Raji (cell line): Measurements from ENCODE around the gene PLXNB2.

Experiments
- POLR2A ChIP-seq: IDR thresholded peaks from 2 replicates; pipeline ENCODE4 v1.6.1; 2011; ENCODE audit warnings: low read depth, low read length, control low read depth; ENCODE audit not compliant: insufficient read depth

PLXNB2 gene, protein sequence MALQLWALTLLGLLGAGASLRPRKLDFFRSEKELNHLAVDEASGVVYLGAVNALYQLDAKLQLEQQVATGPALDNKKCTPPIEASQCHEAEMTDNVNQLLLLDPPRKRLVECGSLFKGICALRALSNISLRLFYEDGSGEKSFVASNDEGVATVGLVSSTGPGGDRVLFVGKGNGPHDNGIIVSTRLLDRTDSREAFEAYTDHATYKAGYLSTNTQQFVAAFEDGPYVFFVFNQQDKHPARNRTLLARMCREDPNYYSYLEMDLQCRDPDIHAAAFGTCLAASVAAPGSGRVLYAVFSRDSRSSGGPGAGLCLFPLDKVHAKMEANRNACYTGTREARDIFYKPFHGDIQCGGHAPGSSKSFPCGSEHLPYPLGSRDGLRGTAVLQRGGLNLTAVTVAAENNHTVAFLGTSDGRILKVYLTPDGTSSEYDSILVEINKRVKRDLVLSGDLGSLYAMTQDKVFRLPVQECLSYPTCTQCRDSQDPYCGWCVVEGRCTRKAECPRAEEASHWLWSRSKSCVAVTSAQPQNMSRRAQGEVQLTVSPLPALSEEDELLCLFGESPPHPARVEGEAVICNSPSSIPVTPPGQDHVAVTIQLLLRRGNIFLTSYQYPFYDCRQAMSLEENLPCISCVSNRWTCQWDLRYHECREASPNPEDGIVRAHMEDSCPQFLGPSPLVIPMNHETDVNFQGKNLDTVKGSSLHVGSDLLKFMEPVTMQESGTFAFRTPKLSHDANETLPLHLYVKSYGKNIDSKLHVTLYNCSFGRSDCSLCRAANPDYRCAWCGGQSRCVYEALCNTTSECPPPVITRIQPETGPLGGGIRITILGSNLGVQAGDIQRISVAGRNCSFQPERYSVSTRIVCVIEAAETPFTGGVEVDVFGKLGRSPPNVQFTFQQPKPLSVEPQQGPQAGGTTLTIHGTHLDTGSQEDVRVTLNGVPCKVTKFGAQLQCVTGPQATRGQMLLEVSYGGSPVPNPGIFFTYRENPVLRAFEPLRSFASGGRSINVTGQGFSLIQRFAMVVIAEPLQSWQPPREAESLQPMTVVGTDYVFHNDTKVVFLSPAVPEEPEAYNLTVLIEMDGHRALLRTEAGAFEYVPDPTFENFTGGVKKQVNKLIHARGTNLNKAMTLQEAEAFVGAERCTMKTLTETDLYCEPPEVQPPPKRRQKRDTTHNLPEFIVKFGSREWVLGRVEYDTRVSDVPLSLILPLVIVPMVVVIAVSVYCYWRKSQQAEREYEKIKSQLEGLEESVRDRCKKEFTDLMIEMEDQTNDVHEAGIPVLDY (N-terminal part only)

GRCh38 chr22:50306753-50307749 is at the start of gene PLXNB2:
PLXNB2 (minus strand) TSS chr22:50307646; CDS start chr22:50290584, 17,062 bp downstream.
- peak; percentile 63 for TF ChIP-seq POLR2A

DNA sequence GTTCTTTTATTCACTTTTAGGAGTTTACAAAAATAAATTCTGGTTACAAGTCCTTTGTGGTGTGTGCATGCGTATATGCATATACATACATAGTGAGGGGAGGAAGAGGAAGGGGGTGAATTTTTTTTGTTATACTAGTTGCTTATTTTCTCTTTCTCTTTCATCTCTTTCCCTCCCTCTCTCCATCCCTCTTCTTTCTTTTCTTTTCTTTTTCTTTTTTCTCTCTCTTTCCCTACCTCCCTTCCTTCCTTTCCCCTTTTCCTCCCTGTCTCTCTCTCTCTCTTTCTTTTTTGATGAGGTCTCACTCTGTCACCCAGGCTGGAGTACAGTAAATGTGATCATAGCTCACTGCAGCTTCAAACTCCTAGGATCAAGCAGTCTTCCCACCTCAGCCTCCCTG is 49.8 kb upstream of the PLXNB2 start:
- TF ChIP-seq POLR2A, result no peak

DNA sequence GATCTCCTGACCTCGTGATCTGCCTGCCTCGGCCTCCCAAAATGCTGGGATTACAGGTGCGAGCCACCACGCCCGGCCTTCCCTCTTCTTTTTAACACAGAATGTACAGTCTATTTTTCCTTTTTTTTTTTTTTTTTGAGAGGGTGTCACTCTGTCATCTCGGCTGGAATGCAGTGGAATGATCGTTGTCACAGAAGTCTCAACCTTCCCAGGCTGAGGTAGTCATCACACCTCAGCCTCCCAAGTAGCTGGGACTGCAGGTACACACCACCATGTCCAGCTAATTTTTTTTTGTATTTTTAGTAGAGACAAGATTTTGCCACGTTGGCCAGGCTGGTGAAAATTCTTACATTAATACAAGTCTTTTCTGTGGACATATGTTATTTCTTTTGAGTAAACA is 48.7 kb upstream of the PLXNB2 start:
- no peak for TF ChIP-seq POLR2A

DNA sequence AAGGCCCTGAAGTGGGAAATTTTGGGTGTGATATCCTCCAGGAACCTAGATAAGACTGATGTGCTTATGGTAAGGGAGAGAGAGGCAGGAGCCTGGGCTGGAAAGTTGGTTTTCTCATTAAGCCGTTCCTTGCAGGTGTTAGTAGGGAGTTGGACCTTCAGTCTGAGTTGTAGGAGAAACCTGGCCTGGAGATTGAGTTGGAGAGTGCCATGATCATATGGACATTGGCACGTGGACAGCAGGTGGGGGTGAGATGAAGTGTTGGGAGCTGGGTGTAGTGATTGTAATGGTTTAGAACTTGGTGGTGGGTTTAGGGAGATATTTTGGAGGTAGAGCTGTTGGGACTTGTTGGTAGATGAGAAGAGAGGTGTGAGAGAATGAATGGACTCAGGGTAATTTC is 40.6 kb upstream of the PLXNB2 start:
- no peak for TF ChIP-seq POLR2A

GRCh38 chr22:50347157-50347556 is 39.7 kb upstream of the PLXNB2 start:
- no peak for TF ChIP-seq POLR2A

DNA sequence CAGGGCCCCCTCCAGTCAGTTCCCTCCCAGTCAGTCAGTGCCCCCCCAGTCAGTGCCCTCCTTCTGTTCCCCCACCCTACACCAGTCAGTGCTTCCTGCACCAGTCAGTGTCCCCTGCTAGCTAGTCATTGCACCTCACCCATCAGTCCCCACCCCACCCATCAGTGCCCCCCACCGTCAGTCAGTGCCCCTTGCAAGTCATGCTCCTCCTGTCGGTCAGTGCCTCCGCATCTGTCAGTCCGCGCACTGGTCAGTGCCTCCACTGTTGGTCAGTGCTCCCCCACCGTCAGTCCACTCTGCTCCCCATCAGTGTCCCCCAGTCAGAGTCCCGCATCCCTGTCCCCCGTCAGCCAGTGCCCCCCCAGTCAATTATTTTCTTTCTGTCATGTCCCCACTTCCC is 39.0 kb upstream of the PLXNB2 start:
- no peak for TF ChIP-seq POLR2A

- TF ChIP-seq POLR2A, result no peak
Observed at GRCh38 chr22:50343541-50343935, 36.1 kb upstream of the PLXNB2 start.

DNA sequence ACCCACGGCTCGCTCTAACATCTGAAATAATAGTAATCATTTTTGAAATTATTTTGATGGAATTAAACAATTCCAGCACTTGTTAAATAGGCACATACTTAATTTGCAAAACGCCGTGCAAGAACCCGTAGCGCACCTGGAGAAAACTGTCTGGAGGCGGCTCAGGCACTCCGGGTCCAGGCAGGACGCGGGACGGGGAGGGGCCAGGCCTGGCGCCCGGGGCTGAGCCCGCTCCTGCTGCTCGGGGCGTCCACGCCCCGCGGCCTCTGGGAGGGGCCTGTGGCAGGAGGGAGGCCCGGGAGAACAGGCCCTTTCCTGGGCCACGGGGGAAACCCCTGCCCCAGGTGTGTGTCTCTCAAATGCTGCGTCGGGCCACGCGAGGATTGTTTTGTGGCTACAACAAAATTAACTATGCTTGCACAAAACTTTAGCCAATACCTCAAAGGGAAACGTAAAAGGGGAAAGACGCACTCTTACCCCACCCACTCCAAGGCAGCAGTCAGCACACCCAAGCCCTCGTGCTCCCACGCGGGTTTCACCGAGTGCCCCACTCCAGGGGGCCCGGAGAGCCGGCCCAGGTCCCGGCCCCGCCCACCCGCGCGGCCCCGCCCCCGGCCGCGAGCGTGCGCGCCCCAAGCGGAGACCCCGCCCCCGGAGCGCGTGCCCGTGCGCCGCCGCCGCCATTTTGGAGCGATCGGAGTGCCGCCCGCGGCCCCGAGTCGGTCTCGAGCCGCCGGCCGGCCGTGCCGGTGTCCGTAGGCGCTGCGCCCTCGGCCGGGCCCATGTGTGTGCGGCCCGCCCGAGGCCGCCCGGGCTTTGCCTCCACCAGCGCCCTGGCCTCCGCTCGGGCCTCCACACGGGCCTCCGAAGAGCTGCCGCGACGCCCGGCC is 35.5 kb upstream of the PLXNB2 start, which contains the start of gene PPP6R2:
PPP6R2 (plus strand) TSS at position 677 of the 890 bp plus-strand sequence. CDS start 50,582 bp downstream, outside the sequence.
- peak; percentile 81 for TF ChIP-seq POLR2A

DNA sequence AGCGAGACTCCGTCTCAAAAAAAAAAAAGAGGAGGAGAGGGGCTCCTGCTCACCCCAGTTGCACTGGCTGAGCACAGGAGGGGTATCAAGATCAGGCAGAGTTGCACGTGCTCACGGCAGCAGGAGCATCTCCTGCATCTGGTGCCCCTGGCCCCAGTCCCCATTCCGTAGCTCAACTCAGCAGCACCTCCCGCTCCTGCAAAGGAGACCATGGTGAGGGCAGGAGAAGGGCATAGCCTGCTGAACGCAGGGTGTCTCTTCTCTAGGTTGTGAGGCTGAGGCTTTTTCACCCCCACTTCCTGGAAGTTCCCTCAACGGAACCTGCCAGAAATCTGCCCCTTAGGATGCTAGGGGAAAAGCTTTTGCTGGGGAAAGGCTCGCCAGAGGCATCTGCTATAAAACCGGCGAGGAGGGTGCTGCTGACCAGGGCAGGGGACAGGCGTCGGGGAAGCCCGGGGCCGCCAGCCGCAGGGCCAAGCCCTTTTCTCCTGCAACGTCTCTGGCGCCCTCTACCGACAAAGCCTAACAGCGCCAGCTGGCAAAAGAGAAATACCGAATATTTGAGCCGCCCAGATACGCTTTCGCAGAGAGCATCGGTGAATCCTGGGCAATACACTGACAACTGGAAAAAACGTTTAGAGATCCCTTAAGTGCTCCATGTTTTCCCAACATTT is 34.7 kb upstream of the PLXNB2 start:
- no peak for TF ChIP-seq POLR2A

DNA sequence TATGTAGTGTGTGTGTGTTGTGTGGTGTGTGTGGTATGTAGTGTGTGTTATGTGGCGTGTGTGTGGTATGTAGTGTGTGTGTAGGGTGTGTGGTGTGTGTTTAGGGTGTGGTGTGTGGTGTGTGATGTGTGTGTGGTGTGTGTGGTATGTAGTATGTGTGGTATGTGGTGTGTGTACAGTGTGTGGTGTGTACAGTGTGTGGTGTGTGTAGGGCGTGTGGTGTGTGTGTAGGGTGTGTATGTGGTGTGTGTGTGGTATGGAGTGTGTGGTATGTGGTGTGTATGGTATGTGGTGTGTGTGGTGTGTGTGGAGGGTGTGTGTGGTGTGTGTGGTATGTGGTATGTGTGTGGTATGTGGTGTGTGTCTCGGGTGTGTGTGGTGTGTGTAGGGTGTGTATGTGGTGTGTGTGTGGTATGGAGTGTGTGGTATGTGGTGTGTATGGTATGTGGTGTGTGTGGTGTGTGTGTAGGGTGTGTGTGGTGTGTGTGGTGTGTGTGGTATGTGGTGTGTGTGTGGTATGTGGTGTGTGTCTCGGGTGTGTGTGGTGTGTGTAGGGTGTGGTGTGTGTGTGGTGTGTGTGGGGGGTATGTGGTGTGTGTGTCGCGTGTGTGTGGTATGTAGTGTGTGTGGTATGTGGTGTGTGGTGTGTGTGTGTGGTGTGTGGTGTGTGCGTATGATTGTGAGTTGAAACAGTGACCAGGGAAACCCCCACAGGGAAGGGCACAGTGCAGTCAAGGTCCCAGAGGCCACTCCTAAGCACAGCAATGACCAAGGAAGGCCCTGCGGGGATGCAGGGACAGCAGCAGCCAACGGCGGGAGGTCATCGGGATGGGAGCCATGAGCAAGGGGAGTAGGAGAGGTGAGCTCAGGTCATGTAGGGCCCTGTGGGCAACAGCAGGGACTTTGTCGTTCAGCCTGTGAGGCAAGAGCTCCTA is 32.8 kb upstream of the PLXNB2 start:
- TF ChIP-seq POLR2A, result no peak

DNA sequence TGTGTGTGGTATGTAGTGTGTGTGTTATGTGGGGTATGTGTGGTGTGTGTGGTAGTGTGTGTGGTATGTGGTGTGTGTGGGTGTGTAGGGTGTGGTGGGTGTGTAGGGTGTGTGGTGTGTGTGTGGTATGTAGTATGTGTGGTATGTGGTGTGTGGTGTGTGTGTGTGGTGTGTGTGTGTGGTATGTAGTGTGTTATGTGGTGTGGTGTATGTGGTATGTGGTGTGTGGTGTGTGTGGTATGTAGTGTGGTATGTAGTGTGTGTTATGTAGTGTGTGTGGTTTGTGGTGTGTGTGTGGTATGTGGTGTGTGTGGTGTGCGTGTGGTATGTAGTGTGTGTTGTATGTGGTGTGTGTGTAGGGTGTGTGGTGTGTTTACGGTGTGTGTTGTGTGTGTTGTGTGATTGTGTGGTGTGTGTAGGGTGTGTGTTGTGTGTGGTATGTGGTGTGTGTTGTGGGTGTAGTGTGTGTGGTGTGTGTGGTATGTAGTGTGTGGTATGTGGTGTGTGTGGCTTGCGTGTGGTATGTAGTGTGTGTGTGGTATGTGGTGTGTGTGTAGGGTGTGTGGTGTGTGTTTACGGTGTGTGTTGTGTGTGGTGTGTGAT is 31.5 kb upstream of the PLXNB2 start:
- no peak for TF ChIP-seq POLR2A

GRCh38 chr22:50338042-50338573 is 30.7 kb upstream of the PLXNB2 start:
- no peak for TF ChIP-seq POLR2A
